SKM-1 (cell line): ENCODE results near the gene PDPK1.
"Not testable (repeated sequence)": the region's sequence is repeated elsewhere in the genome, so short reads cannot be mapped to it uniquely, and the experiment has no call there.

ENCODE experiments used
- DNase-seq: peaks from one replicate; lab custom pipeline; 2025; ENCODE audit not compliant: unreplicated experiment; lab: John Stamatoyannopoulos, UW

PDPK1 gene

DNA sequence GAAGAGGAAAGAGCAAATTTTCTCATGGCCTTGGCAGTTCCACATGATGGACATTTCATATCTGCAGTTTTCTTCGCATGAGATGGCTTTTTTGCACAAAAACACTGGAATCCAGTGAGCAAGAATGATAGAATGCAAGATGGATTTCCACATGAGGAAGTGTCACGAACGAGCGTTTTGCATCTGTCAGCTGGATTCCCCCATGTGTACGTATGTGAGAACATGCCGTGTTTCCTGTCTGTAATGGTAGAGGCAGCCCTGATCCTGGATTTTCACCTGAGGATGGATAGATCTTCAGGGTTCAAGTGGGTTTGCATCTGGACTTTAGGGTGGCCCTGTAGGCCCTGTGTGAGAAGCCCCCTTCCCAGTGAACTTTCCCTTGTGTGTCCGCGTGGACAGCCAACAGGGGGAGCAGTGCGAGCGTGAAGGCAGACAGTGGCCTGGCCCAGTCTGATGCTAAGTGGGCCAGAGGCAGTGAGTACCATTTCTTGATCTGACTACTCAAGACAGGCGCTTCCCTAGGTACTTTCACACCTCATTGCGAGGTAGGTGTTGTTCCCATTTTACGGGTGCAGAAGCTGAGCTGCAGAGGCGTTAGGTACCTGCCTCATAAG, 2.1 kb downstream of the PDPK1 start:
- DNase-seq = not testable (repeated sequence)

DNA sequence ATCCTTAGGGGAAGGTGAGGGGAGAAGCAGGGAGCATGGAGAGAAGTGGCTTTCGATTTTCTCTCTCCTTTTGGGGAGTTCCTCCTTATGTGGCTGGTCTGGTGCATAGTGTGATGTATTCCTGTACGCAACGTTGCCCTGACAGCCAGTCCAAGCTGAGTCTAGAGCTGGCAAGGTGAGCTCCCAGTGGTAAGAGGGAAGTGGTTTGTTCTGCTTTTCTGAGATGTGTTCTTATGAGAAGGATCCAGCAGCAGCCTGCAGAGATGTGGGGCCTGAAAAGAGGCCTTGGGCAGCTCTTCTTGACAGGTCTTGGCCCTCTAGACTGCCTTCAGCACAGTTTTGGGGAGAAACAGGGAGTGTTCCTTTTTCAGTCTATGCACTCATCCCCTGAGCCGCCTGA, 3.1 kb downstream of the PDPK1 start:
- peak; percentile 12 for DNase-seq

GRCh38 chr16:2541409-2541808, 3.6 kb downstream of the PDPK1 start:
- not testable (repeated sequence) for DNase-seq

- DNase-seq = not testable (repeated sequence)
Measured at GRCh38 chr16:2543771-2544170, 6.0 kb downstream of the PDPK1 start.

DNA sequence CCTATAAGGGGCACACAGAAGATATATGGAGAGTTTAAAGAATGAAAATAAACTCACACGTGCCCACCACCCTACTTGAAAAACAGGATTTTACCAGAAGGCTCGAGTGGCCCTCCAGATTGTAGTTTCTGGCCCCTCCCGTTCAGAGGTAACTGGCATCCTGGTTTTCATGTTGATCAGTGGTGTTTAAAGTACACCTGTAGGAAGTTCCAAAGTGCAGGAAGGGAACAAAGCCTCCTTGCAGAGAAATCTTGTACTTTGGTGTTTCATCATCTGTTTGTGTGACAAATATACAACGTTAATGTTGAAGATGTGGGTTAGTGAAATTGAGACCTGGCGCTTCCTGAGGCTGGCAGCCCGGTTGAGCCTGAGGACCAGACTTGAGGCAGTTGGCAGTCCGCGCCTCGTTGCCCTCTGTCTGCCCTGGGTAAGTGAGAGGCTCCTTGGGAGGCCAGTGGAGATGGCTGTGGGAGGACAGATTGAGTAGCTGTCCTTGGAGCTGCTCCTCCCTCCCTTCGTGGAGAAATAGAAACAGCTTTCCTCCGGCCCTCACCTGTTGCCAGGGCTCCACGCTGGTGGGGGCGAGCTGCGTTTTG, 12.6 kb downstream of the PDPK1 start:
- not testable (repeated sequence) for DNase-seq

DNA sequence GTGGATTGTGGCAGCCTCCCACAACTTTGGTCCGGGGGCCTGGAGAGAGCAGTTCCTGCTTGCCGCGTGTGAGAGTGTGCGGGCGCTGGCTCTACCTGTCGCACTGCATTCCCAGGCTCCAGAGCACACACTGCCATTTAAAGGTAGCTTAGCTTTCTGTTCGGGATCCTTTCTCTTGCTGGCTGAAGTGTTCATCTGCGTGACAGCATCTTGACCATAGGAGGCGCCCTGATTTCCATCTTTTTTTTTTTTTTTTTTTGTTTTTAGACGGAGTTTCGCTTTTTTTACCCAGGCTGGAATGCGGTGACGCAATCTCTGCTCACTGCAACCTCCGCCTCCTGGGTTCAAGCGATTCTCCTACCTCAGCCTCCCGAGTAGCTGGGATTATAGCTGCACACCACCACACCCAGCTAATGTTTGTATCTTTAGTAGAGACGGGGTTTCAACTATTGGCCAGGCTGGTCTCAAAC, 13.6 kb downstream of the PDPK1 start:
- DNase-seq = not testable (repeated sequence)

GRCh38 chr16:2554709-2555425, 17.0 kb downstream of the PDPK1 start:
- DNase-seq = not testable (repeated sequence)

DNA sequence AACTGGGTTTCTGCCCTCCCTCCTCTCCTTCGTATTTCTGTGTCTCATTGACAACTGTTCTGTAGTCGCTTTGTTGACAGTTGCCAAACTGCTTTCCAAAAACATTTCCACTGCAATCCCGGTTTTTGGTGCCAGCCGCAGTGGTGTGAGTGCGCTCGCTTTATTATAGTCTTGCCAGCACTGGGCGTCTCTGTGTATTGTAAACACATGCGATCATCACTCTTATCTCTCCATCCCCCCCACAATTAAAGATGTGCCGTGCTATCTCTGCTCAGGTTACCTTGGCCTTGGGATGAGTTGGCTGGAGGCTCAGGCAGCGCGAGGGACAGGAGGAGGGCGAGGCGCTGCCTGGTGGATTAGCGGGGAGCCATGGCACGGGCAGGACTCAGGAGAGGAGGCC, 19.3 kb downstream of the PDPK1 start:
- DNase-seq = not testable (repeated sequence)

- DNase-seq = not testable (repeated sequence)
Measured at GRCh38 chr16:2560131-2560797, 22.4 kb downstream of the PDPK1 start.

GRCh38 chr16:2560798-2561133, 22.9 kb downstream of the PDPK1 start:
- DNase-seq = not testable (repeated sequence)

DNA sequence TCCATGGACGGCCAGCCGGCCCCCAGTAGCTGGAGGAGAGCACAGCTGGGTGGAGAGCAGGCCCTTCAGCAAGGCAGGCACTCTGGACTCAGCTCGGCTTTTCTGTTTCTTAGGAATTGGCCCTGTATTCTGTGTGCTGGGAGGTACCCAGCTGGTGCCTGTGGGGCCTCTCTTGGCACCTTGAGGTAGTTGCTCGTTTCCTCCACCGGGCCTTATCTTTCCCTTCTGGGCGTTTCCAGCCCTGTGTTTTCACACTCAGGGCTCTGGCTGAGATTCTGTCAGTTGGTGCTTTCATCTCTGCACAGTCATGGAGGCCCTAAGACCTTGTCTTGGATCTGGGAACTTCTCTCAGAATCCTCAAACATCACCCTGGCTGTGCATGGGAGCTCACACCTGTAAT, 29.7 kb downstream of the PDPK1 start:
- not testable (repeated sequence) for DNase-seq

DNA sequence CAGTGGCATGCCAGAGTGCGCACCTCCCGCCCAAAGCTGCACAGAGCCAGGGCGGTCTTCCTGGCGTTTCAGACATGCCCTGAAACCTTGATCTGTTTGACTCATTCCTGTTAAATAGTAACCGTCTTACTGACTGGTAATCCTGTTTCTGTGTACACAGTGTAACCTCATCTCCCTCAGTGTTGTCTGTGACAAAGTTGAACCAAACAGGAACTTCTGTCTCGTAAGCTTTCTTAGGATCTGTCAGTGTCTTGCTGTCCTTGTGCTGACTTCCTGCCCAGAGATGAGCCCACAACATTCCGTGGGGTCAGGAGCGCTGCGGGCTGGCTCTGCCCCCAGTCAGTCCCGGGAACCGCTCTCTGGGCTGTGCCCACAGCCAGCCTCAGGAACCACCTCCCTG, 30.8 kb downstream of the PDPK1 start:
- DNase-seq = not testable (repeated sequence)

DNA sequence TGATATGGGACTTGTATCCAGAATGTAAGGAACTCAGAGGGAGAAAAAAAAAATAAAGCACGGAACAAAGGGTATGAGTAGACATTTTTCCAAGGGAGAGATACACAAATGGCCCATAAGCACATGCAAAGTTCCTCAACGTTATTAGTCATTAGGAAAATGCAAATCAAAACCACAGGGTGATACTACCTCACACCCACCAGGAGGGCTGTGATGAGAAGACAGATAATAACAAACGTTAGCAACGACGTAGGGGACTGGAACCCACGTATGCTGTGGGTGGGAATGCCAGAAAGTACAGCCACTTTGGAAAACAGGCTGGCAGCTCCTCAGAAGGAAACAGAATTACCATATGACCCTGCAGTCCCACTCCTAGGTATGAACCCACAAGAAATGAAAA, 34.9 kb downstream of the PDPK1 start:
- not testable (repeated sequence) for DNase-seq

DNA sequence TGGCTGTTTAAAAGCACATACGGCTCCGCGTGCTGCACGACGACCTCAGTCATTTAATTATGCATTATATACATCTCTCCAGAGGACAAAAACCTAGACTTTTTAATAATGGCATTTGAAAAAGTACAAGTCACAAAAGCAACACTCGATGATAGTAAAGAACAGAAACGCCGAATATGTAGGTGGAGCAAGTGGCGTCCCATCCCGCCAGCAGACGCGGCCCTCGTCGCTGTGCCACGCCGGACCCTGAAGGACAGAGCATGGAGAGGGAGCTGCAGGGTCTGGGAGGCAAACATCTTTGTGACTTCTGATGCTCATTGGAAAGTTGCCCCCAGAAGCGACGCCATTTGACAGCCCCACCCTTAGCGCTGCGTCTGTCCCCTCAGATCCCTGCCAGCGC, 38.0 kb downstream of the PDPK1 start:
- DNase-seq = not testable (repeated sequence)

GRCh38 chr16:2577044-2577443, 39.2 kb downstream of the PDPK1 start:
- DNase-seq = not testable (repeated sequence)

DNA sequence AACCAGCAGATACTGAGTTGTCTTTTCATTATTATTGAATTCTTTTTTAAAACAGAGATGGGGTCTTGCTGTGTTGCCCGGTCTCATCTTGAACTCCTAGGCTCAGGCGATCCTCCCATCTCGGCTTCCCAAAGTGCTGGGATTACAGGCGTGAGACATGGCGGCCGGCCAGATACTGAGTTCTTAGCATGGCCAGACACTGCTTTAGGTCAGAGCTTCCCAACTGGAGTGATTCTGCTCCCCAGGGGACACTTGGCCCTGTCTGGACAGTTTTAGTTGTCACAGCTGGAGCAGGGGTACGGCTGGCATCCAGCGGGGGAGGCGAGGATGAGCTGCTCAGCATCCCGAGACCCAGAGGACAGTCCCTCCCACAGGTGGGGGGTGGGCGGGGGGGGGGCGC, 41.1 kb downstream of the PDPK1 start:
- DNase-seq = not testable (repeated sequence)

DNA sequence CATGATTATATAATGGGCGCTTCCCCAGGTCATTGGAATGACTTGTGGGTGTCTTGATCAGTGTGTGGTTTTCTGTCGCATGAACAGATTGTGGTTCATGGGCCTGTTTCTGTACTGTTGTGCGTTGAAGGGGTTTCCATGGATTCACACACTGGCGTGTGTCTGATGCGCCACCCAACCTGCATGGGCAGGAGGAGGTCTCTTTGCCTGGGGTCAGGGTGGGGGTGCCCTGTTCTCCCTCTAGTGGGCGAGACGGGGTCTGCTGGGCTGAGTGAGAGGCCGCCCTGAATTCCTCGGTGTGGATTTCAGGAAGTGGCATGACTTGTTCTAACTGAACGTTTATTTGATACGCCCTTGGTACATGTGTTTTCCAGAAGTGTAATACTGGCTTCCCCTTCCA, 42.3 kb downstream of the PDPK1 start:
- not testable (repeated sequence) for DNase-seq

DNA sequence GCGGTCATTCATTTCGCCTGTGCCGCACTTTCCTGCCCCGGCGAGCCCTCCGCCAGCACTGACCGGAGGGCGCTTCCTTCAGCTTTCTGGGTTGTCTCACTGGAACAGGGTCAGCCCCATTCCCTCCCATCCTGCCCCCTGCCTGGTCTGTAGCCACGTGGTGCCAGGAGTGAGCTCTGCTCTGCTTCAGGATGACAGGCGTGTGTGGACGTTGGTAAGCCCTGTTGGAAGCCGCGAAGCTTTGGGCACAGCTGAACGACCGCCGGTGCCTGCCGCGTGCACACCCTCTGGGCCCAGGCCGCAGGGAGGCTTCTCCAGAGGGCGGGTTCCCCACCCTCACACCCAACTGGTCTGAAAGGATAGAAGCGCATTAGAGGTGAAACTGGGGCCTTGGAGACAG, 43.0 kb downstream of the PDPK1 start:
- DNase-seq = not testable (repeated sequence)

GRCh38 chr16:2584729-2585650, 47.2 kb downstream of the PDPK1 start:
- no peak for DNase-seq

GRCh38 chr16:2585651-2586081, 47.8 kb downstream of the PDPK1 start:
- no peak for DNase-seq

DNA sequence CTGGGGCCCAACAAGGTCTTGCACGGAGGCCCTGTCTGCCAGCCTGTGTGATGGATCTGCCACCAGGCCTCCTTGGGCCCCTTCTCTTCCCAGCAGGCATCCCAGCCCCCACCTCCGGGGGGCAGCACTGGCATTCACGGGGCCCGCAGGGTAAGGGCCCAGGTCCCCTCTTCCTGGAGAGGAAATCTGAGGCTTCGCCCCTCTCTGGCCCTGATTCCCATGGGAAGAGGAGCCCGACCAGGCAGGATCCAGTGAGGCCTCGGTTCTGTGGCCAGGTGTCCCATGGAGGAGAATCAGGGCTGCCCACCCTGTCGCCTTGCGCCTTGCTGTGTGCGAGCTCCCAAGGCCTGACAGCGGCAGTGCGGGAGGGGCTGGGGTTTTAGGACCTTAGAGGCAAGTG, 48.4 kb downstream of the PDPK1 start:
- DNase-seq = no peak
